Stomach (tissue), 4 donors: ENCODE data around the gene CNTF.

ENCODE experiments used
- EP300 ChIP-seq: sonication (generic); formaldehyde crosslinking; IDR thresholded peaks from one replicate; pipeline ENCODE4 v1.6.1; 2017; ENCODE audit warnings: antibody characterized with exemption
- POLR2A ChIP-seq, 4 donors: fragments of 450-650 bp; IDR thresholded peaks; one replicate each; pipeline ENCODE4 v1.6.1; 2016; ENCODE audit warnings: antibody characterized with exemption in 4 of 4, control low read depth in 2 of 4, mild to moderate bottlenecking in 1 of 4, moderate library complexity in 1 of 4
- POLR2AphosphoS5 ChIP-seq, 3 donors: sonication (generic); formaldehyde crosslinking; IDR thresholded peaks; one replicate each; pipeline ENCODE4 v1.6.1; 2016; ENCODE audit warnings: antibody characterized with exemption in 3 of 3
- TF ChIP-seq, protein P1 (sequence below), 7 experiments: fragments of 450-650 bp in 4 of 7; fragments of 200-600 bp in 3 of 7; sonication (generic) in 3 of 7; IDR thresholded peaks; one replicate each; pipeline ENCODE4 v1.5.1; 2016 to 2019; ENCODE audit warnings: antibody characterized with exemption in 7 of 7, control low read depth in 2 of 7, mild to moderate bottlenecking in 1 of 7

DNA sequence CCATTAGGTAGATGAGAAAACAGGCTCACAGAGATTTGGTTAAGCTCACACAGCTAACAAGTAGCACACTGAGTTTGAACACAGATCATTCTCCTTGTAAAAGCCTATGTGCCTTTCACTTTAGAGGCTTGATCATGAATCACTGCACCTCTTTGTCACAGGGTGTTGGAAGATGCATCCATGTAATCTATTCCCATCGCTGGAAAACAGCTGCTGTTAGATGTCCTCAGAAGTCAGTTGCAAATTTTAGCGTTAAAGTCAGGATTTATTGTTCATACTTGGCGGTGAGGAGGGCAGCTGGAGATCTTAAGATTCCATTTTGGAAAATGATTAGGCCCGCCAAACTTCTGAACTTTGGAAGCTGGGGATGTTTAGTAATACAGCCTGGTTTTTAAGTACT, 2.6 kb downstream of the CNTF start:
- no peak for TF ChIP-seq POLR2A (IDR thresholded peaks at IDR 0.05)
- TF ChIP-seq, protein P1, sequence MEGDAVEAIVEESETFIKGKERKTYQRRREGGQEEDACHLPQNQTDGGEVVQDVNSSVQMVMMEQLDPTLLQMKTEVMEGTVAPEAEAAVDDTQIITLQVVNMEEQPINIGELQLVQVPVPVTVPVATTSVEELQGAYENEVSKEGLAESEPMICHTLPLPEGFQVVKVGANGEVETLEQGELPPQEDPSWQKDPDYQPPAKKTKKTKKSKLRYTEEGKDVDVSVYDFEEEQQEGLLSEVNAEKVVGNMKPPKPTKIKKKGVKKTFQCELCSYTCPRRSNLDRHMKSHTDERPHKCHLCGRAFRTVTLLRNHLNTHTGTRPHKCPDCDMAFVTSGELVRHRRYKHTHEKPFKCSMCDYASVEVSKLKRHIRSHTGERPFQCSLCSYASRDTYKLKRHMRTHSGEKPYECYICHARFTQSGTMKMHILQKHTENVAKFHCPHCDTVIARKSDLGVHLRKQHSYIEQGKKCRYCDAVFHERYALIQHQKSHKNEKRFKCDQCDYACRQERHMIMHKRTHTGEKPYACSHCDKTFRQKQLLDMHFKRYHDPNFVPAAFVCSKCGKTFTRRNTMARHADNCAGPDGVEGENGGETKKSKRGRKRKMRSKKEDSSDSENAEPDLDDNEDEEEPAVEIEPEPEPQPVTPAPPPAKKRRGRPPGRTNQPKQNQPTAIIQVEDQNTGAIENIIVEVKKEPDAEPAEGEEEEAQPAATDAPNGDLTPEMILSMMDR (IDR thresholded peaks at IDR 0.05), result no peak
- TF ChIP-seq POLR2AphosphoS5 (IDR thresholded peaks at IDR 0.05), result no peak
- TF ChIP-seq EP300, result no peak
